ENCODE data around the gene ZBTB3. TPM values are rescaled to one million over a fixed set of nuclear protein-coding genes. Genes with fewer than 3 reads are reported as not detected.

Gene ZBTB3
- total and polyA plus RNA-seq, 2 of the 8 experiments (the other 6 are each of a cell fraction or from before 2014, with no cell fraction given) = 30.2 to 76.9 TPM

DNA sequence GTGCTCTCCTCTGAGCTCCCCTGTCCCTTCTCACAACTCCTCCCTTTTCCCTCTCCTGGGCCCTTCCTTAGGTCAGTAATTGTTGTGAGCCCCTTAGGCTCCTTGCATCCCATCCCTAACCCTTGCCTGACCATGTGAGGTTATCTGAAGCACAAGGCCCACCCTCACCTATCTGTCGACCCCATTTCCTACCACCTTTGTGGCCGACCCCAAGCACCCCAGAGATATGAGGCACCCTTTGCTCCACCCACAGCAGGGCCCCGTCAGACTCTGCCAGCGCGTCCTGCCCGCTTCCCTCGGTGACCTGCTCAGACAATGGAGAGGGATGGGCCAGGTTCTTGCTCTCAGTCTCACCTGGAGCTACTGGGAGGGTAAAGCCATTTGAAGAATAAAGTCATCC is 45.2 kb downstream of the ZBTB3 start:
- H4K91ac ChIP-seq (replicated peaks; ENCODE audit: insufficient read length, low read length) = peak overlapping the region; percentile 45
- H3K9ac ChIP-seq (replicated peaks in 1 of 4; ENCODE audit: extremely low read depth in 1 of 4, low read depth in 3 of 4, low read length in 3 of 4) = peak overlapping the region; percentile 61 to 81 (median 70); a peak in 6 of 7 replicates
- H4K8ac ChIP-seq (ENCODE audit: extremely low read depth, insufficient read depth, low read length) = peak overlapping the region; percentile 100; the same call in 1 of the 2 replicates
- H3K9me3 ChIP-seq (ENCODE audit: insufficient read depth in 2 of 2, low read depth in 1 of 2, low read length in 1 of 2) = no peaks in the 10 kb centered on the region
- peak overlapping the region; percentile 85; the same call in 1 of the 2 replicates for H2BK12ac ChIP-seq (ENCODE audit: low read depth, low read length)
- 7% methylated on average over 7 of the region's 7 CpGs; no CpG with 5 or more reads in 1 of the 2 experiments for WGBS, 2 experiments (ENCODE audit: extremely low coverage in 1 of 2, insufficient coverage in 1 of 2, insufficient read length in 1 of 2, insufficient replicate concordance in 2 of 2, low coverage in 1 of 2, low lambda C conversion rate in 2 of 2, missing lambda C conversion rate in 1 of 2)
- DNase-seq (ENCODE audit: low read depth in 1 of 2, low spot score in 2 of 2) (peak in 1 of 2 experiments; percentile 69), FAIRE-seq (no peak)
- peaks cover 0 to 9% of the 10 kb centered on the region in 2 experiments; a peak in 1 of 4 replicates for H3K79me2 ChIP-seq (ENCODE audit: control insufficient read depth in 1 of 2, insufficient read depth in 2 of 2, low read length in 2 of 2)
- H3K23me2 ChIP-seq (ENCODE audit: low read depth, low read length) = peaks cover 22% of the 10 kb centered on the region
- peak overlapping the region; percentile 78; the same call in 1 of the 2 replicates for H3K27ac ChIP-seq (ENCODE audit: low read depth, low read length)
- H2AK5ac ChIP-seq (ENCODE audit: low read depth, low read length) = peak overlapping the region; percentile 25; the same call in 1 of the 2 replicates
- no peaks in the 10 kb centered on the region; the same call in 1 of the 2 replicates for H3K79me1 ChIP-seq (ENCODE audit: low read depth, low read length)
- no peaks in the 10 kb centered on the region for H3K27me3 ChIP-seq (replicated peaks in 1 of 4; ENCODE audit: control insufficient read depth in 3 of 4, extremely low read depth in 1 of 4, insufficient read depth in 3 of 4, low read length in 3 of 4)
- peak overlapping the region; percentile 68 to 89 (median 84) for H3K4me3 ChIP-seq (ENCODE audit: extremely low read depth in 1 of 4, insufficient read depth in 2 of 4, low read depth in 3 of 4, low read length in 4 of 4)
- no peak overlapping the region for H2BK20ac ChIP-seq (ENCODE audit: low read length)
- POLR2A ChIA-PET (ENCODE audit: partially characterized antibody) = interaction anchor here (0.6 to 61.4 kb wide), 33 partner anchors 9 to 172 kb away, joined by 3 to 2041 read pairs (median 8); partner anchors contain the start of genes B3GAT3, C11orf98, CSKMT and EEF1G
- H4K20me1 ChIP-seq (replicated peaks in 1 of 2; ENCODE audit: control insufficient read depth in 1 of 2, insufficient read depth in 2 of 2, low read length in 2 of 2) = no peaks in the 10 kb centered on the region
- H2BK5ac ChIP-seq (ENCODE audit: low read depth, low read length) = peak overlapping the region; percentile 82
- H3K4ac ChIP-seq (replicated peaks; ENCODE audit: insufficient read length, low read depth, low read length) = no peak overlapping the region
- peak overlapping the region; percentile 99 for H3K4me2 ChIP-seq (ENCODE audit: insufficient read depth in 1 of 2, low read depth in 2 of 2, low read length in 2 of 2)
- no peak overlapping the region for H2BK120ac ChIP-seq (replicated peaks; ENCODE audit: low read depth, low read length)
- H3K36me3 ChIP-seq (ENCODE audit: control insufficient read depth in 2 of 4, insufficient read depth in 4 of 4, low read length in 3 of 4) = peaks cover 12 to 33% (median 17%) of the 10 kb centered on the region in 4 experiments
- CTCF ChIA-PET (ENCODE audit: partially characterized antibody) = interaction anchor here (0.6 to 3.8 kb wide), 10 partner anchors 12 to 365 kb away, joined by 3 to 21 read pairs (median 4); partner anchors contain the start of genes LBHD1, UBXN1, UQCC3 and ZBTB3
- peaks cover 7 to 34% (median 20%) of the 10 kb centered on the region in 4 experiments for H3K4me1 ChIP-seq (replicated peaks in 1 of 4; ENCODE audit: control insufficient read depth in 3 of 4, insufficient read depth in 4 of 4, low read length in 3 of 4)
- peak overlapping the region; percentile 33; the same call in 1 of the 2 replicates for H2AFZ ChIP-seq (ENCODE audit: low read length)
- peak overlapping the region; percentile 79; the same call in 1 of the 2 replicates for H3K18ac ChIP-seq (ENCODE audit: extremely low read depth, low read length)
- H2BK15ac ChIP-seq (ENCODE audit: low read length) = 0 out of 2 replicates have a peak overlapping the region, but pooled peaks have one; percentile 50
- H4K5ac ChIP-seq (ENCODE audit: insufficient read length, low read depth, low read length) = peak overlapping the region; percentile 14
- no peak overlapping the region for H3K56ac ChIP-seq (replicated peaks; ENCODE audit: insufficient read length, low read depth, low read length)
- no peak overlapping the region for H3K14ac ChIP-seq (ENCODE audit: insufficient read length)
- no peak overlapping the region for H3K23ac ChIP-seq (ENCODE audit: insufficient read length)
- TF ChIP-seq EZH2 (IDR thresholded peaks at IDR 0.05; ENCODE audit: low read depth, low read length, severe bottlenecking) = no peak
- 0 out of 2 replicates have a peak, but pooled peaks have one; percentile 23 for TF ChIP-seq PHF8 (conservative IDR thresholded peaks at IDR 0.05; ENCODE audit: low read depth, low read length)
- TF ChIP-seq CREB1 (IDR thresholded peaks at IDR 0.05) = no peak
- TF ChIP-seq SAP30 (IDR thresholded peaks at IDR 0.05; ENCODE audit: insufficient read depth, insufficient replicate concordance, low read length) = no peak
- TF ChIP-seq RXRA (IDR thresholded peaks at IDR 0.05; ENCODE audit: insufficient read depth, low read depth, low read length) = no peak
- TF ChIP-seq YY1 (IDR thresholded peaks at IDR 0.05; ENCODE audit: low read depth, low read length) = no peak
- no peak for TF ChIP-seq TAF7 (optimal IDR thresholded peaks at IDR 0.05; ENCODE audit: borderline replicate concordance, low read depth, low read length)
- 0 out of 2 replicates have a peak, but pooled peaks have one; percentile 13 for TF ChIP-seq SUZ12 (IDR thresholded peaks at IDR 0.05; ENCODE audit: low read length)
- no peak for TF ChIP-seq CEBPB (IDR thresholded peaks at IDR 0.05; ENCODE audit: low read depth, low read length)
- no peak for TF ChIP-seq TAF1 (IDR thresholded peaks at IDR 0.05; ENCODE audit: low read depth, low read length)
- no peak for TF ChIP-seq SIRT6 (IDR thresholded peaks at IDR 0.05; ENCODE audit: low read length)
- TF ChIP-seq RNF2 (IDR thresholded peaks at IDR 0.05; ENCODE audit: borderline replicate concordance, low read depth, low read length, missing control alignments, poor library complexity, severe bottlenecking) = no peak
- TF ChIP-seq SP4 (IDR thresholded peaks at IDR 0.05; ENCODE audit: low read length) = no peak
